Effector memory CD8-positive, alpha-beta T cell (primary cell): ENCODE measurements around the gene LAMP5.

Experiments
- ATAC-seq: fragments of 150-1000 bp; cut with Tn5 transposase; replicated peaks from 2 replicates; pipeline ENCODE4 v1.10.0; 2021; ENCODE audit warnings: mild to moderate bottlenecking, moderate library complexity
- DNase-seq, 3 experiments: peaks; one replicate each; pipeline ENCODE4 v3.0.0; 2021
- H3K27ac Mint-ChIP-seq, 2 donors: one replicate each; pipeline ENCODE4 v1.8.0; 2022; ENCODE audit warnings: mild to moderate bottlenecking in 2 of 2, mixed read lengths in 2 of 2, moderate library complexity in 2 of 2
- H3K27me3 Mint-ChIP-seq, 2 donors: one replicate each; pipeline ENCODE4 v1.8.0; 2022; ENCODE audit warnings: mixed read lengths in 2 of 2
- H3K36me3 Mint-ChIP-seq: one replicate; pipeline ENCODE4 v1.8.0; 2022; ENCODE audit warnings: mild to moderate bottlenecking, moderate library complexity, mixed read lengths; ENCODE audit not compliant: insufficient read depth
- H3K4me1 Mint-ChIP-seq, 2 donors: one replicate each; pipeline ENCODE4 v1.8.0; 2022; ENCODE audit warnings: low read depth in 2 of 2, mixed read lengths in 2 of 2
- H3K4me3 Mint-ChIP-seq, 2 donors: one replicate each; pipeline ENCODE4 v1.8.0; 2022; ENCODE audit warnings: mild to moderate bottlenecking in 2 of 2, mixed read lengths in 2 of 2, moderate library complexity in 2 of 2
- H3K9me3 Mint-ChIP-seq, 2 donors: one replicate each; pipeline ENCODE4 v1.8.0; 2022; ENCODE audit warnings: mixed read lengths in 2 of 2

Gene LAMP5

DNA sequence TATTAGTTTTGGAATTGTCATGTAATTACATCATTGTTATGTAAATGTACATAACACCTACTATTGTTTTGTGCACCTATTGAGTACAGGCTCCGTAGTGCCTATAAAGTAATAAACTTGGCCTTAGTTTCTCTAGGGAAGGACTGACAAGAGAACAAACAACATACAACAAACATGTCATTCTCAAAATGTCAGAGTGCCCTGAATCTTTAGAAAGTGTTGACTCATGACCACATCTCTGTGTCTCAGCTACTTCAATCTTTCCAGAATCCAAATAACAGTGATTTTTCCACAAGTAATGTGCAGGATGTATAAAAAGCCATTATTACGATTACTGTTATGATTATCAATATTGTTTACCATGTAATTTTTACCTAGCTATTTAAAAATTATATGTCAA is 17.2 kb downstream of the LAMP5 start:
- H3K4me1 Mint-ChIP-seq = no peaks in the 10 kb centered on the region
- no peaks in the 10 kb centered on the region for H3K27me3 Mint-ChIP-seq
- H3K27ac Mint-ChIP-seq = no peak overlapping the region
- no peak overlapping the region for H3K4me3 Mint-ChIP-seq
- ATAC-seq (no peak), DNase-seq (no peak)
- peaks cover 7 to 8% of the 10 kb centered on the region in 2 donors for H3K9me3 Mint-ChIP-seq
- no peaks in the 10 kb centered on the region for H3K36me3 Mint-ChIP-seq

DNA sequence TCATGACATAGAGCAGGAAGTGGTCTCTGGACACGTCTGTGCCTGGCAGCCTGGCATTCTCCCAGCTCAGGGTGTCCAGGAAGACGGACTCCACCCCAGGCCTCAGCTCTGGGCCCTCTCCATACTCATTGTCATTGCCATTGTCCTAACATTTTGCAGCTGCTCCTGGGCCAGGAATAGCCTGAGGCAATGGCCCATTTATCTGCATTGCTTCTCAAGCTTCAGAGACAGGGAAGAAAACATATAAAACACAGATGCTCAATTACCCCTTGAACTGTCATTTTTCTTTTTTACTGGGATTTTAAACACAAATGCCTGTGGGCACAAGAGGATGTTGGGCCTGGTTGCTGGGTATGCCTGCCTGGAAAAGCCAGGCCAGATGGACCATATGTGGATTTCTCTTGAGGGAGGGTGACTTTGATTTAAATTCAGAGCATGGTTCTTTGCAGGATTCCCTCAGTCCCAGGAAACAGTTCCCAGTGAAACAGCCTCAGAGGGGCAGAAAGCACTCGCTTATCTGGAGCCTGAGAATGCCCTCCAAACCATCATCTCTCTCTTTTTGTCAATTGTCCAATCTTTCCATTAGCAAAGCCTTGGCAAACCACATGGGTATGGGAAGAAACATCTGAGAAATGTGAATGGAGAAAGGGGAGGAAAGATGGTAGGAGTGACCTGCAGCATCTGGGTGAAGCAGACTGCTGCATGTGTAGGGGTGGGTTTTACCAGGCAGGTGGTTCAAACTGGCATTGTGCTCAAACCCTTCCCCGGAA is 17.9 kb downstream of the LAMP5 start:
- ATAC-seq = no peak
- Mint-ChIP-seq H3K27me3 (no peaks in the 10 kb centered on the region), H3K36me3 (no peaks in the 10 kb centered on the region), H3K27ac (no peak overlapping the region), H3K4me1 (no peaks in the 10 kb centered on the region), H3K9me3 (peaks cover 5 to 8% of the 10 kb centered on the region in 2 donors), H3K4me3 (no peak overlapping the region)
- no peak for DNase-seq

DNA sequence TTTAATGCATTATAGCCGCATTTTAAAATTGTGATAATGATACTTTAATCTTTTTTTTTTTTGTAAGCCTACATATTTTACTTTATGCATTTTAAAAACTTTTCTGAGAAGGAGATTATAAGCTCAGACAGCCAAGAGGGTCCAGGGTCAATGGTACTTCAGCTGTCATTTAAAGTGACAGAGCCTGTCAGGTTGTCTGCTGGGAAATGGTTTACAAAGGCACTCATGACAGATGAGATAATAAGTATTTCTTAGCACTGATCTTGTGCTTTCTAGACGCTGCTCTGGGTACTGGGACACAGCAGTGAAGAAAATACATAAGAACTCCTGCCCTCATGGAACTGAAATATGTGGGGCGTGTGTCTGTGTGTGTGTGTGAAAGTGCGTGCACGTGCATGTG is 19.6 kb downstream of the LAMP5 start:
- Mint-ChIP-seq H3K27ac (no peak overlapping the region), H3K36me3 (no peaks in the 10 kb centered on the region), H3K9me3 (peaks cover 3 to 8% of the 10 kb centered on the region in 2 donors), H3K27me3 (no peaks in the 10 kb centered on the region), H3K4me1 (no peaks in the 10 kb centered on the region), H3K4me3 (no peak overlapping the region)
- DNase-seq = no peak
- no peak for ATAC-seq

DNA sequence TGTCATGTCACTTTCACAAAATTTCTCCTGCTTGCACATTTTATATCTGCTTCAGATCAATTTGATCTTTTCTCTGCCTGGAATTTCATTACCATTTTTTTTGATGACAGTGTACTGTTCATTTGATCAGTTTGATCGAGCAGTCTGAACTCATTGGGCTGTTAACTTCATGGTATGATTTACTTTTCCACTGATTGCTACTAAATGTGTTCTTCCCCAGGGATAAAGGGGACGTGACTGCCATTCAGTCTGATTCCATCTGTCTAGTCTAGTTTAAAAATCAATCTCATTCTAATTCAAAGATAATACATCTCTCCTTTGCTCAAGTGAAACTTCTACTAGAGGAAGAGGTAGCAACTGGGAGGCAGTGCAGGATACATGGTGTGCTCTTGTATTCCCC is 21.1 kb downstream of the LAMP5 start:
- ATAC-seq = no peak
- H3K4me3 Mint-ChIP-seq = no peak overlapping the region
- H3K27ac Mint-ChIP-seq = no peak overlapping the region
- H3K36me3 Mint-ChIP-seq = no peaks in the 10 kb centered on the region
- no peaks in the 10 kb centered on the region for H3K27me3 Mint-ChIP-seq
- H3K4me1 Mint-ChIP-seq = no peaks in the 10 kb centered on the region
- H3K9me3 Mint-ChIP-seq = peaks cover 3 to 8% of the 10 kb centered on the region in 2 donors
- no peak for DNase-seq

DNA sequence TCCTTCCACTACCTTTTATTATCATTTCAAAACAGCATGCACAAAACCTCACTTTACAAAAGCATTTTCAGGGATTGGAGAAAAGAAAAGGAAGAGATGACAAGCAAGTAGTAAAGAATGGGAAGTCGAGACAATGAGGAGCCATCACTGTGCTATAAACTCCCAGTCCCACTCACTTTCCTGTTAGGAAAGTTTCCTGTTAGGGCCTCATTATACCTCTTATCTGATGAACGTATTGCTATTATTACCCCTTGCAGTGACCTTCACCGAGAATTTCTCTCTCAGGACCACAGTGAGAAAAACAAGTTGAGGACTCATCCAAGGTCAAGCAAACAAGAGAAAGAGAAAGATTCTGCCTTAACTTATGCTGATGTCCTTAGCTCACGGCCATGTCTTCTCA is 28.8 kb downstream of the LAMP5 start:
- no peak for DNase-seq
- H3K27ac Mint-ChIP-seq = no peak overlapping the region
- H3K9me3 Mint-ChIP-seq = peaks cover 4 to 10% of the 10 kb centered on the region in 2 donors
- H3K36me3 Mint-ChIP-seq = no peaks in the 10 kb centered on the region
- H3K4me1 Mint-ChIP-seq = no peaks in the 10 kb centered on the region
- no peaks in the 10 kb centered on the region for H3K27me3 Mint-ChIP-seq
- no peak overlapping the region for H3K4me3 Mint-ChIP-seq
- no peak for ATAC-seq

DNA sequence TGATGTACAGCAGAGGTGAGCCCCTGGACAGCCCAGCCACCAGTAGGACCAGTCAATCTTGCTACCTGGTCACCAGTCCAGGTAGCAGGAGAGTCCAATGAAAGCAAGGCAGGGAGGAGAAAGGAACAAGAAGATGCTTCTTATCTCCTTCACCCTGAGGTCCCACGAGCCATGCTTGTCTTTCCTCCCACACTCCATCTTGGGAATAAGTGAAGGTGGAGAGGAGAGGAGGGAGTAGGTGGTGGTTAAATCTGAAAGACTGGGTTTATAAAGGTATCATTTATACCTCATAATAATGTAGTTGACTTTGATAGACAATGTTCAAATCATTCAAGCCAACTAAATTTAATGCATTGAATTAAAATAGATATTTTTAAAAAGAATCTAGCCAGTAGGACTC is 35.9 kb downstream of the LAMP5 start:
- Mint-ChIP-seq H3K36me3 (no peaks in the 10 kb centered on the region), H3K9me3 (peaks cover 0 to 4% of the 10 kb centered on the region in 2 donors), H3K27ac (no peak overlapping the region), H3K27me3 (no peaks in the 10 kb centered on the region), H3K4me1 (no peaks in the 10 kb centered on the region), H3K4me3 (no peak overlapping the region)
- no peak for DNase-seq
- ATAC-seq = no peak

DNA sequence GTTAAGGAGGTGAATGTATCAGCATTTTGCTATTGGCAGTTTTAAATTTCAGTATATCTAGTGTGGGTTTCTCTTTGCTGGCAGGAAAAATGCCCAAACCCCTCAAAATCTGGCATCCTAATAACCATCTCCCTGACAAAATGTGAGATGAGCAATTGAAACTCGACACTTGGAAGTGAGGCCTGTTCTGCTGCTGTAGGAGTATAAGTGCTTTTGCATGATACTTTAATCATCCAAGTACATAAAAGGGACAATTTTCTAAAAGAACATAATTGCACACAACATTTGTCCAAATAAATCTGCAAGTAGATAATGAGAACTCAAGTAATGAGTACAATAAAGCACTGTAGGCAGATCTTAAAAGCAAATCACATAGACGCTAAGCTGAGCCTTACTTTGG is 36.5 kb downstream of the LAMP5 start:
- H3K9me3 Mint-ChIP-seq = peaks cover 0 to 1% of the 10 kb centered on the region in 2 donors
- H3K27ac Mint-ChIP-seq = no peak overlapping the region
- no peak overlapping the region for H3K4me3 Mint-ChIP-seq
- no peaks in the 10 kb centered on the region for H3K36me3 Mint-ChIP-seq
- H3K4me1 Mint-ChIP-seq = no peaks in the 10 kb centered on the region
- DNase-seq (no peak), ATAC-seq (no peak)
- no peaks in the 10 kb centered on the region for H3K27me3 Mint-ChIP-seq

DNA sequence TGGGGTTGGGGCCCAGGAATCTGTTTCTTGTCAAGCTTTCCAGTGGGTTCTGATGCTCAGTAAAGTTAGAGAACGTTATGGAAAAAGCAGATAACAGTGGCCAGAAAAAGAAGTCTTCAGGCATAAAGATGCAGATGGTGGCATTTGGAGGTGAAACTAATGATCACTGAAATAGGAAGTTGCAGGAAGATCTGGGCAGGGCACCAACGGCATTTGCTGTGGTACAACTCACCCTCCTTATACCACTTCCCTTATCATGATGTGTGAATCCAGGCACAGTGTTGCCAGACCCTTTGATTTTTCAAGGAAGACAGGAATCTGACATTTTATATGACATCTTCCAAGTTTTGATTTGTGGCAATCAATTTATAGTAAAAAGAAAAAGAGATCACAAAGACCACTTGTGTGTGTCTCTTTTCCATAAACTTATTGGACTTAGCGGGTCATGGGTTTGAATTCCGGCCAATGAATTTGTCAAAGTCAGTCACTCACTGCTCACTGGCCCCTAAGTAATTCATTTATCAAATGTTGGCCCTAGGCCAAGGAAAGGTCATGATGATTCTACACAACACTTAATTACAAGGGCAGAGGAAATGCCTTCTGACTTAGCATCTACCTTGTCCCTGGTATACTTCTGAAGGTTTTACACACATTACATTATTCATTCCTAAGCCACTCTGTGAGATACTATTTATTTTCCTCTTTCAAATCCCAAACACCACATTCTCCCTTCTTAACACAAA is 37.6 kb downstream of the LAMP5 start:
- DNase-seq (no peak), ATAC-seq (no peak)
- peaks cover 0 to 1% of the 10 kb centered on the region in 2 donors for H3K9me3 Mint-ChIP-seq
- H3K4me1 Mint-ChIP-seq = no peaks in the 10 kb centered on the region
- H3K4me3 Mint-ChIP-seq = no peak overlapping the region
- no peaks in the 10 kb centered on the region for H3K27me3 Mint-ChIP-seq
- H3K36me3 Mint-ChIP-seq = no peaks in the 10 kb centered on the region
- no peak overlapping the region for H3K27ac Mint-ChIP-seq

DNA sequence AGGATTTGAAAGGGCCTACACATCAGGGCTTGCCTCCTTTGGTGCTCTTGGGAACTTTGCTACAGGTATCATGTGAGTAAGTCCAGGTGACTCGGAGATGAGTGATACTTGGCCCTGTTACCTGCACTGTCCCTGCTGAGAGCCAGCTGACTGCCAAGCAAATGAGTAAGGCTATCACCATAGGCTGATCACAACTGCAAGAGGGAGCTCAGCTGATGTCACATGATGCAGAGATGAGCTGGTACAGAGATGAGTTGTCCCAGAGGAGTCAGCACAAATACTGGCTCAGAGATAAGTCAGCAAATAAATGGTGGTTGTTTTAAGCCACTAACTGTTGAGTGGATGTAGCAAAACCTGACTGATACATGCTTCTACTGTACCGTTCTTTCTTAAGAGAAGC is 41.4 kb downstream of the LAMP5 start:
- H3K4me3 Mint-ChIP-seq = no peak overlapping the region
- ATAC-seq (no peak), DNase-seq (no peak)
- no peaks in the 10 kb centered on the region for H3K27me3 Mint-ChIP-seq
- H3K27ac Mint-ChIP-seq = no peak overlapping the region
- H3K4me1 Mint-ChIP-seq = no peaks in the 10 kb centered on the region
- H3K36me3 Mint-ChIP-seq = no peaks in the 10 kb centered on the region
- H3K9me3 Mint-ChIP-seq = peaks cover 0 to 4% of the 10 kb centered on the region in 2 donors

DNA sequence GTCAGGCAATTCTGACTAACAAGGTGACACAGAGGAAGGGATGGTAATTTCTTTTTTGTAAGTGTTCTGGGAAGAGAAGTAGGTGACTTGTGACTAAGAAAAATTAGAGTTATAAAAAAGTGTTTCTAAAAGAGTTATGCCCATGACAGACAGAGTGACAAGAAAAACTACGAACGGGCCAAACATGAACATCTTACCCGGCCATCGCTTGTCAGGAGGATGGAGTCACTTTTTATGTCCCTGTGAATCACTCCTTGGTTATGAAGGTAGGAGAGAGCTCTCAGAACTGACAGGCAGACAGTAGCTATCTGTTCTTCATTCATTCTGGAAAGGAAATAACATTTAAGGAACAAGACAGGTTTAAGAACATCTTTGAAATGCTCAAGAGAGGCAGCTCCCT is 43.0 kb downstream of the LAMP5 start:
- Mint-ChIP-seq H3K36me3 (no peaks in the 10 kb centered on the region), H3K27ac (no peak overlapping the region)
- ATAC-seq = no peak

DNA sequence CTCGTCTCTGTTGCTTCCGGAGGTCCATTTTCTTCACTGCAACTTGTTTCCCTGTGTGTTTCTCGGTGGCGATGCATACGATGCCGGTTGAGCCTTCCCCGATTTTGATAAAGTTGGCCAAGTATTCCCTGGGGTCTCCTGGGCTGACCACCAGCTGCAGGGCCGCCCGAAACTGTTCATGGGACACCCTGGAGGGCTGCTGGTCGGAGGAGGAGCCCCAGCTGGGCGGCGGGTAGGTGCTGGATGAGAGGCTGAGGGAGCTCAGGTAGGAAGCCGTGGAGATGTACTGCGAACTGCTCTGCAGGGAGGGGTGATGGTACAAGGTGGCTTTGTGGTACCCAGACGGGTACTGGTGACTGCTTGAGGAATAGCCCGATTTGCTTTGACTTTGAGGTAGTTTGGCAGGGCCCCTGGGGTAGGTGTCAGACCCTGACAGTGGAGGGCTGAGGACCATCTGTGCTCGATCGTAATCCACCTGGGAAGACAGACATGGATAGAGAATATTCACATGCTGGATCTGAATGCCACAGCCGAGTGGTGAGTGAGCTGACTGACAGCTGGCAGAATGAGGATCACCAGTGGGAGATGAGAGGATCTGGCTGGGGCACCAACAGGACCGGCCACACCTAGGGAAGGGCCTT is 51.6 kb downstream of the LAMP5 start:
- no peak for ATAC-seq
- Mint-ChIP-seq H3K36me3 (no peaks in the 10 kb centered on the region), H3K4me3 (no peak overlapping the region), H3K27ac (no peak overlapping the region), H3K27me3 (no peaks in the 10 kb centered on the region), H3K4me1 (no peaks in the 10 kb centered on the region), H3K9me3 (peaks cover 11 to 17% of the 10 kb centered on the region in 2 donors)
- no peak for DNase-seq

More for the DNA sequence above, 43.0 kb downstream of the LAMP5 start:
- H3K9me3 Mint-ChIP-seq = peaks cover 0 to 2% of the 10 kb centered on the region in 2 donors
- H3K4me1 Mint-ChIP-seq = no peaks in the 10 kb centered on the region
- no peak for DNase-seq
- no peak overlapping the region for H3K4me3 Mint-ChIP-seq
- H3K27me3 Mint-ChIP-seq = no peaks in the 10 kb centered on the region

DNA sequence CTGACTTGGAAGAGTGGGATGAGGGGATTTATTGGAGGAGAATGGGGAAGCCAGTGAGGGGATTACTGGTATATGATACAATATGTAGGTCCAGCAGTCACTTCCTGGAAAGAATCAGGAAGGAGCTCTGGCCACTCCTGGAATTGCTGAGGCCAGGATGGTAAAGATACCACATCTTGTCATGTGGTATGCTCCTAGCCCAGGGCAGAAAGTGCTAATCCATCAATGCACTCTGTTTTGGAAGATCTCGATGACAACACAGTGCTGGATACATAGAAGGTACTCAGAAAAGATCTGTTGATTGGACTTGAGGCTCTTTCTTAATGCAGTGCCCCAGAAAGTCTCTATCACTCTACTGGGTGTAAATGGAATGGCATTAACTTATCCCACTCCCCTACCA is 52.6 kb downstream of the LAMP5 start:
- H3K36me3 Mint-ChIP-seq = no peaks in the 10 kb centered on the region
- H3K9me3 Mint-ChIP-seq = peaks cover 11 to 17% of the 10 kb centered on the region in 2 donors
- H3K4me3 Mint-ChIP-seq = no peak overlapping the region
- DNase-seq = no peak
- no peak overlapping the region for H3K27ac Mint-ChIP-seq
- no peaks in the 10 kb centered on the region for H3K4me1 Mint-ChIP-seq
- no peak for ATAC-seq
- no peaks in the 10 kb centered on the region for H3K27me3 Mint-ChIP-seq

DNA sequence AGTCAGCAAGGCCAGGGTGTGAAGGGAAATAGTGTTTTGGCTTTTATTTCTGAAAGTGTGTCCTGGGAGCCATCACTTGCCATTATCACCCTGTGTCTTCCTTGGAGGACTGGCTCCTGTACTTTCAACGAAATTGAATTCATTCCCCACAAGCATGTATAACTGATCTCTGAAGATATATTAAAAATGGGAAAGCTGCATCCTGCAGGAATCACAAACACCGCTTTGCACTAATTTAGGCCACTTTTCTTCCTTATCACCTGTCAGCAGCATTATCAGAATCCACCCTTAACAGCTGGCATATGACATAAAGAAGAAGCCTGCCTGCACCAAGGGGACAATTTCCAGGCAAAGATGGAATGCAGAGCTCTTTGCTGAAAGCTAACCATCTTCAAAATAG is 56.2 kb downstream of the LAMP5 start:
- Mint-ChIP-seq H3K27me3 (no peaks in the 10 kb centered on the region), H3K4me1 (no peaks in the 10 kb centered on the region), H3K9me3 (peaks cover 11 to 17% of the 10 kb centered on the region in 2 donors), H3K4me3 (no peak overlapping the region), H3K36me3 (no peaks in the 10 kb centered on the region), H3K27ac (no peak overlapping the region)
- DNase-seq (no peak), ATAC-seq (no peak)

DNA sequence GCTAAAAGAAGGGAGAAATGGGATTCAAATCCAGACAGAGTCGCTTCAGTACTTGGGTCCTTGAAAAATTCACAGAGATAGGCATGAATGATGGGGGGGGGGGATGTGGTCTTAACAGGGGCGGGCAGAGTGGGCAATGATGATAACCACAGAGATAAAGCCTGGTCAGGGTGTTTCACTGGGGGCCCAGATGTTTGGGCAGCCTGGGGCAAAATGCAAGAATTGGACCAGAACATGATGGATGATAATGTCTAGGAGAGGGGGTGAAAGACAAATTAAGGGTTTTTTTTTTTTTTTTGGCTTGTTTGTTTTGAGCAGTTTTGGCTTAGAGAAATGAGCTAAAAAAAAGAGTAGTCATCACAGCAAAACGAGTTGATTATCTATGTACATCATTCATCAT is 57.4 kb downstream of the LAMP5 start:
- no peak for DNase-seq
- Mint-ChIP-seq H3K4me1 (no peaks in the 10 kb centered on the region), H3K27me3 (no peaks in the 10 kb centered on the region), H3K27ac (no peak overlapping the region), H3K4me3 (no peak overlapping the region), H3K36me3 (no peaks in the 10 kb centered on the region), H3K9me3 (peaks cover 4 to 8% of the 10 kb centered on the region in 2 donors)
- no peak for ATAC-seq
